Heart left ventricle (tissue), 13 donors: Measurements from ENCODE around the gene OR2T27.

Experiments
- POLR2A ChIP-seq, 2 donors: fragments of 450-650 bp; IDR thresholded peaks; one replicate each; pipeline ENCODE4 v1.6.1; 2017; ENCODE audit warnings: antibody characterized with exemption in 2 of 2, mild to moderate bottlenecking in 2 of 2, moderate library complexity in 2 of 2
- TF ChIP-seq, protein P1 (sequence below), 12 donors: fragments of 200-600 bp; sonication (generic) in 4 of 12; IDR thresholded peaks; one replicate each; pipeline versions ENCODE4 v1.5.0 to v1.8.0; 2018 to 2022; ENCODE audit warnings: antibody characterized with exemption in 12 of 12, mild to moderate bottlenecking in 5 of 12
- donor health status: ischemic (EF 13 %, LVEDD 7.1; RV severe dilation, severe dysfunction).
- donor health status: DM: no; HTN: yes; CAD: no.
- donor health status: DM: no; HTN: no; CAD: no.
- donor health status: ischemic (EF 25% LVEDD 6.9; RV normal size, moderate dysfunction).
- donor health status: ischemic (EF 25% LVEDD 5.7; RV mildly dilated, moderate dysfunction).
- donor health status: ischemic (EF 35%, LVEDD 5.7; RV mildly dilated, moderate dysfunction).
- donor health status: nonischemic (EF 11% LVEDD 7.7; RV severe dilation, severe dysfunction).
- donor health status: DM: yes; HTN: yes; CAD: no.
- donor health status: PGD.
- donor health status: ischemic (EF 29% LVEDD 5.4; RV normal size, mild dysfunction).
- donor health status: nonischemic (EF 23%, LVEDD 6.1; RV moderate dilation, normal function).

DNA sequence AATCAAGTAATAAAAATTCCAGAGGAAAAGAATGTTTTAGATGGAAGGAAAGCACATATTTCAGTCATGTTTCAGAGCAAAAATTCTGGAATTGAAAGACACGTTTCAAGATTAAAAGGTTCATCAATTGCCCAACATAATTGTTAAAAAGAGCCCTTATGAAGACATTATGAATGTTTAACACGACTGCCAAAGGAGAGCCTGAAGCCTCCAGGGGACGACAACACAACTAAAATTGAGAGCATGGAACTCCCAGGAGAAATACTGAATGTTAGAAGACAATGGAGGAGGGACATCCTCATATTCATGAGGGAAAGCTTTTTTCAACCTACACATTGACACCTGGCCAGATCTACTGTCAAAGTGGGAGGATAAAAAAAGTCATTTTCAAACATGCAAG, 36.5 kb downstream of the OR2T27 start:
- TF ChIP-seq, protein P1, sequence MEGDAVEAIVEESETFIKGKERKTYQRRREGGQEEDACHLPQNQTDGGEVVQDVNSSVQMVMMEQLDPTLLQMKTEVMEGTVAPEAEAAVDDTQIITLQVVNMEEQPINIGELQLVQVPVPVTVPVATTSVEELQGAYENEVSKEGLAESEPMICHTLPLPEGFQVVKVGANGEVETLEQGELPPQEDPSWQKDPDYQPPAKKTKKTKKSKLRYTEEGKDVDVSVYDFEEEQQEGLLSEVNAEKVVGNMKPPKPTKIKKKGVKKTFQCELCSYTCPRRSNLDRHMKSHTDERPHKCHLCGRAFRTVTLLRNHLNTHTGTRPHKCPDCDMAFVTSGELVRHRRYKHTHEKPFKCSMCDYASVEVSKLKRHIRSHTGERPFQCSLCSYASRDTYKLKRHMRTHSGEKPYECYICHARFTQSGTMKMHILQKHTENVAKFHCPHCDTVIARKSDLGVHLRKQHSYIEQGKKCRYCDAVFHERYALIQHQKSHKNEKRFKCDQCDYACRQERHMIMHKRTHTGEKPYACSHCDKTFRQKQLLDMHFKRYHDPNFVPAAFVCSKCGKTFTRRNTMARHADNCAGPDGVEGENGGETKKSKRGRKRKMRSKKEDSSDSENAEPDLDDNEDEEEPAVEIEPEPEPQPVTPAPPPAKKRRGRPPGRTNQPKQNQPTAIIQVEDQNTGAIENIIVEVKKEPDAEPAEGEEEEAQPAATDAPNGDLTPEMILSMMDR (IDR thresholded peaks at IDR 0.05), result peak in 10 of 12 donors; percentile 15 to 60 (median 42)
- TF ChIP-seq POLR2A (IDR thresholded peaks at IDR 0.05), result no peak
